Measurements from ENCODE around the gene SERPINA1. TPM values are rescaled to one million over a fixed set of nuclear protein-coding genes. Genes with fewer than 3 reads are reported as not detected.

Gene SERPINA1
- total and polyA plus RNA-seq, 2 experiments from 2014 or later: 0.16 to 0.65 TPM

- DNase-seq: peak; percentile 99
- Histone ChIP-seq H3K9me2 (ENCODE audit: insufficient read depth) (no peaks in the 10 kb centered on the region), H3K79me2 (ENCODE audit: insufficient read depth) (no peaks in the 10 kb centered on the region), H3F3A (ENCODE audit: insufficient read depth) (peaks cover 28% of the 10 kb centered on the region), H3K9ac (no peak overlapping the region; the same call in 1 of the 2 replicates), H2AFZ (no peak overlapping the region), H3K27me3 (replicated peaks; ENCODE audit: insufficient read depth) (no peaks in the 10 kb centered on the region), H3K27ac (peak overlapping the region; percentile 40), H3K4me2 (ENCODE audit: unreplicated experiment) (peak overlapping the region; percentile 10), H3K36me3 (ENCODE audit: low read depth) (no peaks in the 10 kb centered on the region), H3K4me1 (ENCODE audit: insufficient read depth) (peaks cover 32% of the 10 kb centered on the region), H4K20me1 (ENCODE audit: insufficient read depth) (no peaks in the 10 kb centered on the region), H3K9me3 (ENCODE audit: low read depth) (no peaks in the 10 kb centered on the region), H3K4me3 (no peak overlapping the region)
- 53 to 55% methylated on average over 12 of the region's 12 CpGs for WGBS, 2 experiments (ENCODE audit: low coverage in 1 of 2, low lambda C conversion rate in 2 of 2, missing lambda C conversion rate in 2 of 2)
- in situ Hi-C loops (cut with MboI): no loop called here
- TF ChIP-seq EZH2phosphoT487 (IDR thresholded peaks at IDR 0.05; ENCODE audit: insufficient read depth, low read depth): no peak
- no peak for TF ChIP-seq EZH2 (IDR thresholded peaks at IDR 0.05; ENCODE audit: insufficient read depth, poor library complexity, severe bottlenecking)
Observed at GRCh38 chr14:94345344-94346064, 42.9 kb downstream of the SERPINA1 start.

GRCh38 chr14:94344389-94344788, 44.0 kb downstream of the SERPINA1 start:
- Histone ChIP-seq H4K20me1 (ENCODE audit: insufficient read depth) (no peaks in the 10 kb centered on the region), H3K27ac (no peak overlapping the region), H3K9ac (no peak overlapping the region), H2AFZ (no peak overlapping the region), H3K9me2 (ENCODE audit: insufficient read depth) (no peaks in the 10 kb centered on the region), H3K4me2 (ENCODE audit: unreplicated experiment) (no peak overlapping the region), H3K27me3 (replicated peaks; ENCODE audit: insufficient read depth) (no peaks in the 10 kb centered on the region), H3K4me3 (no peak overlapping the region), H3K79me2 (ENCODE audit: insufficient read depth) (no peaks in the 10 kb centered on the region), H3F3A (ENCODE audit: insufficient read depth) (peaks cover 28% of the 10 kb centered on the region), H3K36me3 (ENCODE audit: low read depth) (no peaks in the 10 kb centered on the region), H3K9me3 (ENCODE audit: low read depth) (no peaks in the 10 kb centered on the region), H3K4me1 (ENCODE audit: insufficient read depth) (peaks cover 32% of the 10 kb centered on the region)
- TF ChIP-seq EZH2phosphoT487 (IDR thresholded peaks at IDR 0.05; ENCODE audit: insufficient read depth, low read depth) (no peak), EZH2 (IDR thresholded peaks at IDR 0.05; ENCODE audit: insufficient read depth, poor library complexity, severe bottlenecking) (no peak)
- WGBS, 2 experiments (ENCODE audit: low coverage in 1 of 2, low lambda C conversion rate in 2 of 2, missing lambda C conversion rate in 2 of 2): 54 to 56% methylated on average over 3 of the region's 3 CpGs
- no peak for DNase-seq
- in situ Hi-C loops (cut with MboI): no loop called here

GRCh38 chr14:94343238-94344005, 45.0 kb downstream of the SERPINA1 start:
- H3K27me3 ChIP-seq (replicated peaks; ENCODE audit: insufficient read depth): no peaks in the 10 kb centered on the region
- no peak overlapping the region for H3K27ac ChIP-seq
- H3K79me2 ChIP-seq (ENCODE audit: insufficient read depth): no peaks in the 10 kb centered on the region
- H4K20me1 ChIP-seq (ENCODE audit: insufficient read depth): no peaks in the 10 kb centered on the region
- H3K36me3 ChIP-seq (ENCODE audit: low read depth): no peaks in the 10 kb centered on the region
- H3K9ac ChIP-seq: no peak overlapping the region
- H2AFZ ChIP-seq: no peak overlapping the region
- 84 to 87% methylated on average over 8 of the region's 8 CpGs for WGBS, 2 experiments (ENCODE audit: low coverage in 1 of 2, low lambda C conversion rate in 2 of 2, missing lambda C conversion rate in 2 of 2)
- no peaks in the 10 kb centered on the region for H3K9me3 ChIP-seq (ENCODE audit: low read depth)
- in situ Hi-C loops (cut with MboI): no loop called here
- H3K4me3 ChIP-seq: no peak overlapping the region
- no peak for DNase-seq
- peaks cover 32% of the 10 kb centered on the region for H3K4me1 ChIP-seq (ENCODE audit: insufficient read depth)
- no peak overlapping the region for H3K4me2 ChIP-seq (ENCODE audit: unreplicated experiment)
- no peaks in the 10 kb centered on the region for H3K9me2 ChIP-seq (ENCODE audit: insufficient read depth)
- no peak for TF ChIP-seq EZH2 (IDR thresholded peaks at IDR 0.05; ENCODE audit: insufficient read depth, poor library complexity, severe bottlenecking)
- no peak for TF ChIP-seq EZH2phosphoT487 (IDR thresholded peaks at IDR 0.05; ENCODE audit: insufficient read depth, low read depth)
- peaks cover 28% of the 10 kb centered on the region for H3F3A ChIP-seq (ENCODE audit: insufficient read depth)

- DNase-seq: peak; percentile 100
- peak overlapping the region; percentile 73 for H3K4me2 ChIP-seq (ENCODE audit: unreplicated experiment)
- WGBS, 2 experiments (ENCODE audit: low coverage in 1 of 2, low lambda C conversion rate in 2 of 2, missing lambda C conversion rate in 2 of 2): 50 to 51% methylated on average over 2 of the region's 2 CpGs
- peak overlapping the region; percentile 32; the same call in 1 of the 2 replicates for H2AFZ ChIP-seq
- H3F3A ChIP-seq (ENCODE audit: insufficient read depth): peaks cover 28% of the 10 kb centered on the region
- no peaks in the 10 kb centered on the region for H4K20me1 ChIP-seq (ENCODE audit: insufficient read depth)
- TF ChIP-seq EZH2 (IDR thresholded peaks at IDR 0.05; ENCODE audit: insufficient read depth, poor library complexity, severe bottlenecking): no peak
- H3K9me3 ChIP-seq (ENCODE audit: low read depth): no peaks in the 10 kb centered on the region
- H3K9ac ChIP-seq: no peak overlapping the region; the same call in 1 of the 2 replicates
- no peaks in the 10 kb centered on the region for H3K79me2 ChIP-seq (ENCODE audit: insufficient read depth)
- H3K27ac ChIP-seq: peak overlapping the region; percentile 82
- peak overlapping the region; percentile 48; the same call in 1 of the 2 replicates for H3K4me3 ChIP-seq
- H3K9me2 ChIP-seq (ENCODE audit: insufficient read depth): no peaks in the 10 kb centered on the region
- in situ Hi-C loops (cut with MboI): no loop called here
- peaks cover 32% of the 10 kb centered on the region for H3K4me1 ChIP-seq (ENCODE audit: insufficient read depth)
- H3K36me3 ChIP-seq (ENCODE audit: low read depth): no peaks in the 10 kb centered on the region
- no peaks in the 10 kb centered on the region for H3K27me3 ChIP-seq (replicated peaks; ENCODE audit: insufficient read depth)
Observed at GRCh38 chr14:94342334-94342934, 46.0 kb downstream of the SERPINA1 start.
